Neuronal stem cell (in vitro differentiated cells): ENCODE measurements around the gene ASF1B.

Source experiments
- DNase-seq: peaks from one replicate; pipeline ENCODE4 v3.0.0-alpha.2; 2013; ENCODE audit warnings: low spot score
- H2AFZ ChIP-seq: one replicate; pipeline ENCODE4 v1.6.1; 2013; ENCODE audit warnings: mild to moderate bottlenecking, low read length, inconsistent platforms
- H2AK5ac ChIP-seq: 2 replicates; pipeline ENCODE4 v1.6.1; 2013; ENCODE audit warnings: low read depth, mild to moderate bottlenecking, inconsistent platforms, low read length, moderate library complexity, mixed read lengths
- H2BK120ac ChIP-seq: 2 replicates; pipeline ENCODE4 v1.6.1; 2013; ENCODE audit warnings: low read depth, mild to moderate bottlenecking, inconsistent platforms, low read length, moderate library complexity, mixed read lengths
- H2BK12ac ChIP-seq: one replicate; pipeline ENCODE4 v1.6.1; 2013; ENCODE audit warnings: low read length, inconsistent platforms
- H2BK15ac ChIP-seq: 2 replicates; pipeline ENCODE4 v1.6.1; 2013; ENCODE audit warnings: mild to moderate bottlenecking, low read length, inconsistent platforms, mixed read lengths
- H2BK5ac ChIP-seq: one replicate; pipeline ENCODE4 v1.6.1; 2013; ENCODE audit warnings: inconsistent platforms, mild to moderate bottlenecking, low read length, moderate library complexity
- H3K14ac ChIP-seq: one replicate; pipeline ENCODE4 v1.6.1; 2013; ENCODE audit warnings: low read length, inconsistent platforms
- H3K18ac ChIP-seq: 2 replicates; pipeline ENCODE4 v1.6.1; 2013; ENCODE audit warnings: low read length, inconsistent platforms
- H3K23ac ChIP-seq: 2 replicates; pipeline ENCODE4 v1.6.1; 2013; ENCODE audit warnings: low read depth, mild to moderate bottlenecking, mixed read lengths, low read length, inconsistent platforms; ENCODE audit not compliant: poor library complexity
- H3K27ac ChIP-seq: replicated peaks from 3 replicates; pipeline ENCODE4 v1.5.1; 2013; ENCODE audit warnings: low read length, inconsistent platforms
- H3K27me3 ChIP-seq, 3 experiments: 2 replicates each; pipeline ENCODE4 v1.6.1; 2013; ENCODE audit warnings: low read length in 3 of 3, mild to moderate bottlenecking in 2 of 3, inconsistent platforms in 1 of 3, low read depth in 1 of 3, mixed read lengths in 1 of 3, moderate library complexity in 1 of 3; ENCODE audit not compliant: control insufficient read depth in 3 of 3, insufficient read depth in 3 of 3
- H3K36me3 ChIP-seq, 2 donors: replicated peaks in 1 of 2; 2 replicates each; pipeline ENCODE4 v1.6.1; 2013; ENCODE audit warnings: low read length in 2 of 2; ENCODE audit not compliant: control insufficient read depth in 2 of 2, insufficient read depth in 2 of 2
- H3K4ac ChIP-seq: 2 replicates; pipeline ENCODE4 v1.6.1; 2013; ENCODE audit warnings: inconsistent platforms, mild to moderate bottlenecking, low read length, moderate library complexity
- H3K4me1 ChIP-seq, 2 donors: 1 replicate in 1 of 2; 2 replicates in 1 of 2; pipeline ENCODE4 v1.6.1; 2013; ENCODE audit warnings: low read length in 2 of 2, low read depth in 1 of 2; ENCODE audit not compliant: control insufficient read depth in 2 of 2, insufficient read depth in 1 of 2
- H3K4me2 ChIP-seq: one replicate; pipeline ENCODE4 v1.6.1; 2013; ENCODE audit warnings: mild to moderate bottlenecking, low read length, inconsistent platforms; ENCODE audit not compliant: insufficient read depth, poor library complexity, severe bottlenecking
- H3K4me3 ChIP-seq, 2 donors: 2 replicates each; pipeline ENCODE4 v1.5.1; 2013; ENCODE audit warnings: low read length in 2 of 2, mild to moderate bottlenecking in 2 of 2, inconsistent platforms in 1 of 2, moderate library complexity in 1 of 2
- H3K79me1 ChIP-seq: one replicate; pipeline ENCODE4 v1.6.1; 2013; ENCODE audit warnings: low read depth, mild to moderate bottlenecking, inconsistent platforms, low read length, moderate library complexity
- H3K9ac ChIP-seq: one replicate; pipeline ENCODE4 v1.6.1; 2013; ENCODE audit warnings: mild to moderate bottlenecking, low read depth, low read length, inconsistent platforms; ENCODE audit not compliant: poor library complexity
- H3K9me3 ChIP-seq, 2 donors: replicated peaks in 1 of 2; 2 replicates each; pipeline versions ENCODE3 to v1.6.1; 2013; ENCODE audit warnings: low read length in 2 of 2, mild to moderate bottlenecking in 2 of 2, inconsistent platforms in 1 of 2, low read depth in 1 of 2, mixed read lengths in 1 of 2, moderate library complexity in 1 of 2; ENCODE audit not compliant: control insufficient read depth in 2 of 2, insufficient read depth in 1 of 2
- H4K8ac ChIP-seq: one replicate; pipeline ENCODE4 v1.6.1; 2013; ENCODE audit warnings: low read depth, mild to moderate bottlenecking, inconsistent platforms, low read length, moderate library complexity
- H4K91ac ChIP-seq: one replicate; pipeline ENCODE4 v1.6.1; 2013; ENCODE audit warnings: low read length, low read depth, mild to moderate bottlenecking, inconsistent platforms; ENCODE audit not compliant: poor library complexity
- WGBS, 2 donors: extraction: QIAGEN DNeasy Blood & Tissue Kit; methylation state at CpG; one replicate each; pipeline ENCODE4 v1.1.7; 2013; ENCODE audit warnings: missing lambda C conversion rate in 2 of 2, mixed read lengths in 1 of 2; ENCODE audit not compliant: insufficient read length in 2 of 2, insufficient replicate concordance in 1 of 2; ENCODE audit errors: extremely low coverage in 2 of 2; 5-methylcytosine and 5-hydroxymethylcytosine counted together

ASF1B gene

DNA sequence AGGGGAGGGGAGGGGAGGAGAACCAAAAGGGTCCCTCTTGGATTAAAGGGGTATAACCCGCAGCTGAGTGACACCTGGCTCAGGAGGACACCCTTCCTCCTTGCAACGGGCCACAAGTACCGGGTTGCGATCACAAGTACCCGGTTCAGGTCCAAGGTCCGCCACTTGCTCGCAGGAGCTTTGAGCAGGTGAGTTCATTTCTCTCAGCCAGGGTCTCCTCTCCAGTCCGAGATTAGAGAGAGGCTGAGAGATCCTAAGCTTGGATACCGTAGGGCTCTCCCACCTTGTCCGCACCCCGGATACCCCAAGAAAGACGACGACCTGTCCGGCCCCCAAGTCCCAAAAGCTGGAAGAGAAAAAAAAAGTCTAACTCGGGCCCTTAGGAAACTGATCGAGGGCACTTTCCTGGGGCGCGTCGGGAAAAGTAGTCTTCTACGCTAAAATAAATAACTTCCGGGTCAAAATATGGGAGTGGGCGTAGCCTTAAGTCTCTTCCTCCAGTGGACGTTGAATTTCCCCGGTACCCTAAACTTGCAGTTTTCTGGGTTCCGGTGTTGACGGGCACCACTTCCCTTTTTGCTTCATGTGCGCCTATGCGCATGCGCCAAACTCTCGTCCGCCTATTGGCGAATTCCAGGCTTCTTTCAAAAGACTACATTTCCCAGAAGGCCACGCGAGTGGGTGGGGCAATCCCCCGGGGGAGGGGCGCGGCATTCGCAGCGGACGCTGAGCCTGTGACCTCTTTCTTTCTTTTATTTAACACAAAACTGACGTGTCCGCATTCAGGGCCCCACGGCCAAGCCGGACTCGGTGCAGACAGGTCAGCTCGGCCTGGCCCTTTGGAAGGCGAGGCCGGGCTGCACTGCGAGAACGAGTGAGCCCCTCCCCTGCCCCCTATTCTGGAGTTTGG lies 55.2 kb downstream of the ASF1B start:
- WGBS, 2 donors, result no CpG with 5 or more reads among the region's 50 CpGs

GRCh38 chr19:14078411-14078810 lies 58.0 kb downstream of the ASF1B start:
- H3K9ac ChIP-seq, result no peak overlapping the region
- H3K14ac ChIP-seq, result no peak overlapping the region
- peaks cover 7 to 14% of the 10 kb centered on the region in 2 donors for H3K4me1 ChIP-seq
- no peak overlapping the region for H4K91ac ChIP-seq
- no CpG with 5 or more reads among the region's 2 CpGs for WGBS, 2 donors
- H2AK5ac ChIP-seq, result no peak overlapping the region
- no peak overlapping the region for H3K4ac ChIP-seq
- H3K27me3 ChIP-seq, result peaks cover 0 to 20% (median 5%) of the 10 kb centered on the region in 3 experiments
- no peaks in the 10 kb centered on the region for H3K79me1 ChIP-seq
- H3K4me3 ChIP-seq, result no peak overlapping the region
- no peak for DNase-seq
- H3K23ac ChIP-seq, result no peak overlapping the region
- no peak overlapping the region for H2BK5ac ChIP-seq
- H3K9me3 ChIP-seq, result no peaks in the 10 kb centered on the region
- no peaks in the 10 kb centered on the region for H3K36me3 ChIP-seq
- no peak overlapping the region for H4K8ac ChIP-seq
- no peak overlapping the region for H2BK15ac ChIP-seq
- no peak overlapping the region for H2AFZ ChIP-seq
- H3K18ac ChIP-seq, result no peak overlapping the region
- no peak overlapping the region for H3K27ac ChIP-seq
- H2BK120ac ChIP-seq, result no peak overlapping the region
- no peak overlapping the region for H2BK12ac ChIP-seq
- no peak overlapping the region for H3K4me2 ChIP-seq

More for the DNA sequence above, 55.2 kb downstream of the ASF1B start:
- Histone ChIP-seq H3K4me1 (peaks cover 0 to 5% of the 10 kb centered on the region in 2 donors), H4K8ac (no peak overlapping the region), H3K9me3 (no peaks in the 10 kb centered on the region), H2BK12ac (no peak overlapping the region), H3K4me2 (peak overlapping the region; percentile 98), H3K36me3 (no peaks in the 10 kb centered on the region), H2BK15ac (peak overlapping the region; percentile 88), H3K9ac (peak overlapping the region; percentile 72), H2AK5ac (peak overlapping the region; percentile 60), H3K27ac (peak overlapping the region; percentile 54), H4K91ac (no peak overlapping the region), H3K4ac (no peak overlapping the region), H3K14ac (no peak overlapping the region), H3K79me1 (no peaks in the 10 kb centered on the region), H2AFZ (peak overlapping the region; percentile 90), H2BK120ac (no peak overlapping the region), H3K27me3 (no peaks in the 10 kb centered on the region), H2BK5ac (peak overlapping the region; percentile 93), H3K23ac (peak overlapping the region; percentile 52), H3K4me3 (peak overlapping the region; percentile 62 to 89), H3K18ac (peak overlapping the region; percentile 91)
- DNase-seq, result peak; percentile 99

DNA sequence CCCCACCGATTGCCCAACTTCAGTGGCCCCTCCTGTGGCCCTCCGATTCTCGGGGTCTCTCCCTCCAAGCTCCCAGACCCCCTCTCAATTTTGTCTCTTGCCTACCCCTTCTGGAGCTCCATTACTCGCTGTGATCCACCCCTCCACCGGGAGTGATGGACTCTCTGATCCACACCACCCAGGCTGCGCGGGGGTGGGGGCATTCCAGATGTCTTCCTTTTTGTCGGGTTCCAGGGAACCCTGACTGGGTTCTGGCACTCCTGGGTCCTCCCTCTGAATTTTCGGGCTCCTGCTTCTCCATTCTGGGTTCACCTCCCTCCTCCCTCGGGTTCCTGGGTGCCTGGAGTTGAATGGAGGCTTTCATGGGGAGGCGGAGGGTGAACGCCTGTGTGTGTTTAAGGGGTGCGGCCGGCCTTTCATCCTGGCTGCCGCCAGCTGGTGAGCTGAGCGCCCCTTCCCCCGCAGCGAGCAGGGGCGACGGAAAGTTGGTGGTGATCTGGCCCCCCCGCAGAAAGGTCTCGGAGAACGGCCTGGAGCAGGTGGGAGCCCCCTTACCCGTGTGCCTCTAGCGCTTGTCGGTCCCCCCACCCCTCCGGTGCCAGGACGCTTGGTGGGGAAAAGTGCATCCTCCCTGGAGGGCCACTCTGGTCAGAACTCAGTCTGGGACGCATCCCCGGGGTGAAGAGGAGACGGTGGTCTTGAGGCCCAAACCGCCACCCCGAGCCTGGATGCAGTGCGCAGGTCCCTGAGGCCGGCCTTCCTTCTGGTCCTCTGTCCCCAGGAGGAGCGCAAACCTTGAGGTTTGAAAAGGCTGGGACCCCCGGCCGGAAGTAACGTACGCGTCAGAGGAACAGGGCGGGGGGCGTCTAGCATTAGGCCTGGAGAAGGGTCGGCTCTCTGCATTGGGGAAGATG lies 62.2 kb downstream of the ASF1B start:
- Histone ChIP-seq H3K4me2 (peak overlapping the region; percentile 89), H3K9ac (peak overlapping the region; percentile 78), H4K91ac (no peak overlapping the region), H2BK5ac (peak overlapping the region; percentile 53), H3K36me3 (no peaks in the 10 kb centered on the region), H3K4me3 (peak overlapping the region; percentile 83 to 91), H2AFZ (peak overlapping the region; percentile 95), H4K8ac (no peak overlapping the region), H3K23ac (peak overlapping the region; percentile 90), H3K27me3 (peaks cover 0 to 36% (median 9%) of the 10 kb centered on the region in 3 experiments), H2BK12ac (peak overlapping the region; percentile 58), H3K14ac (no peak overlapping the region), H3K9me3 (no peaks in the 10 kb centered on the region), H2BK15ac (peak overlapping the region; percentile 91), H3K4me1 (peaks cover 11 to 14% of the 10 kb centered on the region in 2 donors), H3K18ac (peak overlapping the region; percentile 92), H3K4ac (peak overlapping the region; percentile 38), H3K27ac (no peak overlapping the region), H3K79me1 (no peaks in the 10 kb centered on the region), H2BK120ac (no peak overlapping the region), H2AK5ac (peak overlapping the region; percentile 60)
- peak; percentile 33 for DNase-seq
- WGBS, 2 donors, result no CpG with 5 or more reads among the region's 44 CpGs
